Cardiac fibroblast (primary cell): ENCODE results near the gene CELF6.

Experiments used
- DNase-seq, 2 donors: peaks; one replicate each; pipeline versions ENCODE4 v3.0.0 to v3.0.0-alpha.2; 2010; ENCODE audit warnings: low read depth in 2 of 2
- H3K4me3 ChIP-seq, 2 donors: replicated peaks in 1 of 2; 1 replicate in 1 of 2; 2 replicates in 1 of 2; pipeline ENCODE4 v1.5.1; 2011; ENCODE audit warnings: low read depth in 2 of 2, low read length in 2 of 2, mild to moderate bottlenecking in 2 of 2, moderate library complexity in 1 of 2
- CTCF ChIP-seq: IDR thresholded peaks from one replicate; pipeline ENCODE4 v1.5.1; 2011; ENCODE audit warnings: low read depth, mild to moderate bottlenecking, low read length, inconsistent platforms

Gene CELF6

GRCh38 chr15:72312605-72313447 lies 7.1 kb downstream of the CELF6 start:
- DNase-seq: peak; percentile 79 to 80
- TF ChIP-seq CTCF: peak; percentile 86
- no peak overlapping the region for H3K4me3 ChIP-seq

GRCh38 chr15:72307026-72307425 lies 12.9 kb downstream of the CELF6 start:
- DNase-seq: no peak
- H3K4me3 ChIP-seq: no peak overlapping the region
- no peak for TF ChIP-seq CTCF

- peak; percentile 64 to 83 for DNase-seq
- no peak overlapping the region for H3K4me3 ChIP-seq
- no peak for TF ChIP-seq CTCF
These were observed 13.7 kb downstream of the CELF6 start for GRCh38 chr15:72306211-72306785.

GRCh38 chr15:72304596-72304995 lies 15.4 kb downstream of the CELF6 start:
- H3K4me3 ChIP-seq: no peak overlapping the region
- TF ChIP-seq CTCF: no peak
- no peak for DNase-seq

GRCh38 chr15:72302955-72303354 lies 17.0 kb downstream of the CELF6 start:
- no peak for TF ChIP-seq CTCF
- no peak for DNase-seq
- H3K4me3 ChIP-seq: no peak overlapping the region

- no peak for DNase-seq
- H3K4me3 ChIP-seq: no peak overlapping the region
These were observed 30.2 kb downstream of the CELF6 start for GRCh38 chr15:72289597-72290325.

More at GRCh38 chr15:72289597-72290325, 30.2 kb downstream of the CELF6 start:
- TF ChIP-seq CTCF: no peak
